GM19351 (cell line): ENCODE results near the gene SHOX.

Experiments
- ATAC-seq: cut with Tn5 transposase; IDR thresholded peaks from one replicate; pipeline ENCODE4 v1.9.1; 2021; ENCODE audit warnings: mild to moderate bottlenecking, moderate library complexity; ENCODE audit not compliant: unreplicated experiment

The SHOX gene

GRCh38 chrX:663841-664240 is 33.2 kb downstream of the SHOX start:
- ATAC-seq, result no peak

- ATAC-seq, result no peak
These were observed 36.5 kb downstream of the SHOX start for GRCh38 chrX:666762-667720.

DNA sequence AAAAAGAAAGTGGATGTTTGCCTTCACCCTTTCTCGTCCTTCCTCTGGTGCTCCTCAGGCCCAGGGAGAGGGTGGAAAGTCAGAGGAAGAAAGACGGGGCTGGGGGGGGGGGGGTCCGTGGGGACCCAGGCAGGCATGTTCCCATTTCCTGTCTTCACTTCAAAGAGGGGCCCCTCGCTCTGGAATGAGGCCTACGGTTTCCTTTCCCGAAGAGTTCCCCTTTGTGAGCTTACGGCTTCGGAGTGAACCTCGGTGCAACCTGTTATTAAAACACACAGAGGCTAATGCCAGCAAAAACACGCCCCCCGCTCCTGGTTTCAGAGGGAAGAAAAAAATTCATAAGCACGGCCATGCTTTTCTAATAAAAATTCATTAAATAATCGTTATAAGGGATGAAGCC is 40.1 kb downstream of the SHOX start:
- no peak for ATAC-seq

GRCh38 chrX:672931-673330 is 42.3 kb downstream of the SHOX start:
- no peak for ATAC-seq

DNA sequence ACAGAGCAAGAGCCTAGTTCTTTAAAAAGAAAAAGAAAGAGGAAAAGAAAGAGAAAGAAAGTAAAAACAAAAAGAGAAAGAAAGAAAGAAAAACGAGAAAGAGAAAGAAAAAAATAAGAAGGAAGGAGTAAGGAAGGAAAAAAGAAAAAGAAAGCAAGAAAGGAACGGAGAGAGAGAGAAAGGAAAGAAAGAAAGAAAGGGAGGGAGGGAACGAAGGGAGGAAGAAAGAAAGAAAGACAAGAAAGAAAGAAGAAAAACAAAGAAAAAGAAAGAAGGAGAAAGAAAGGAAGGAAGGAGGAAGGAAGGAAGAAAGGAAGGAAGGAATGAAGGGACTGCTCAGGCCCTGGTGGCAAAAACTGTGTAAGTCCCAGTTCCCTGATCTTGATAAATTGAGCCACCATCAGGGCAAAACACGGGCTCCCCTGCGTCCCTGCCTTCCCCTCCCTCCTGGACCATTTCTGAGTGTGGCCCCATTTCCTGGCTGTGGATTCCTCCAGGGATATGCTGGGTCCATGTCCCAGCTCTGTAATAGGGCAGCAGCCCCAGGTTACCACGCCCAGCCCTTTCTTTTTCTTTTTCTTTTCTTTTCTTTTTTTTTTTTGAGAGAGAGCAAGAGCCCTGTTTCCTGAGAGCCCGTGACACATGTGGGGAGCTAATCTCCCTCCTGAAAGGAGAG is 44.8 kb downstream of the SHOX start:
- no peak for ATAC-seq

DNA sequence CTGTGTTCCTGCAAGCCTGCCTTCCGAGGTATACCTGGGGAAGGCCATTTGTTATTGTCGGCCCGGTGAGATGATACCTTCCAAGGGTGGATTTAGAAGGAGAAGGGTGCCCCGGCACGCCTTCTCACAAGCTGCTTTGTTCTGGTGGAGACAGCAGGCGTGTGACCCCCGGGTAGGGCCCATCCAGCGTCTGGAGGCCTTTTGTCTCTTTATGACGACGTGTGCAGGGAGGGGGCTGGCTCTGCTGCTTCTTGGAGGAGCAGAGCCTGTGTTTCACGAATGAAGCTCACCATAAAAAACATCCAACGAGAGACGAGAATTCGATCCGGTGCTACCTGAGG is 45.3 kb downstream of the SHOX start:
- no peak for ATAC-seq

DNA sequence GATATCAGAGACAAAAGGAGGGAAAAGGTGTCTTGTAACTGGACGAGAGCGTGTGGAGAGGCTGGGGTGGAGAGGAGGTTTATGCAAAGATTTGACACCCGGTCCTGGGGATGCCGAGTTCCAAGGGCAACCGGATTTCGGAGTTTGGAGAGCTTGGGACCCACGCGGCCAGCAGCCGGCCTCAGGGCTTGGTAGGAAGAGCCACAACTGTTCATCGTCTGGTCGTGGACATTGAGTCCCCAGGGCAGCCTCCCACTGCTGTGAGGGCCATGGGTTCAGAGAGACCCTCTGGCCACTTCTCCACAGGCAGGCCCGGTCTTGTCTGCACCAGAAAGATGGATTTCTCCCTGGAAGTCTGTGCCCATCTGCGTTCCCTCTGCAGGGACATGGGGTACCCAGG is 46.8 kb downstream of the SHOX start:
- ATAC-seq, result no peak

- ATAC-seq, result no peak
These were observed 48.8 kb downstream of the SHOX start for GRCh38 chrX:679291-679979.

DNA sequence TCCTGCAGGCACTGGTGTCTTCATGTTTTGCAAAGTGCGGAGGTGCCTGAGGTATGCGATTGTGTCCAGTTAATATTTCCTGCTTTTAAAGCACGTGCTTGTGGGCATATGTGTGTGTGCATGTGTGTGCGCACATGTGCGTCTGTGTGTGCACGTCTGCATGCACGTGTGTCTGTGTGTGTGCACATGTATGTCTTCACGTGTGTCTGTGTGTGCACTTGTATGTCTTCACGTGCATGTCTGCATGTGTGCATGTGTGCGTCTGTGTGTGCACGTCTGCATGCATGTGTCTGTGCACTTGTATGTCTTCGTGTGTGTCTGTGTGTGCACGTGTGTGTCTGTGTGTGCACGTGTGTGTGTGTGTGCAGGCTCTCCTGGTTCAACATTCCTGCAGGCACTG is 49.5 kb downstream of the SHOX start:
- ATAC-seq, result no peak

- no peak for ATAC-seq
These were observed 51.4 kb downstream of the SHOX start for GRCh38 chrX:681989-682388.

DNA sequence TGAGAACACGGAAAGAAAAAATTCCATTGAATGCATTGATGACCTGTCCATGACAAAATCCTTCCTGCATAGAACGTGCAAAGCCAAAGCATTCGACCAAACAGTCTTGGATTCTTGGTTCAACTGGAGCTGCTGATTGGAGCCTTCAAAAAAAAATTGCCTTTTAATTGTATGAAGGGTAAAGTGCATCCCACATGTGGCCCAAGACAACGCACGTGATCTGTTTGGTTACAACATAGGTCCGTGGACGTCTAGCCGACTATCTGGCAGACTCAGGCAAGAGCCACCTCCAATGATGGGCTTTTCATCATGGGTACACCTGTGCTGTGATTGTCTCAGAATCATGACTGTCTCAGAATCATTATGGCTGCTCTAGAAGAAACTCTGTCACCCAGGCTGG is 52.3 kb downstream of the SHOX start:
- ATAC-seq, result no peak

GRCh38 chrX:683576-683975 is 53.0 kb downstream of the SHOX start:
- no peak for ATAC-seq

- ATAC-seq, result no peak
These were observed 54.8 kb downstream of the SHOX start for GRCh38 chrX:685120-686032.

- no peak for ATAC-seq
These were observed 59.4 kb downstream of the SHOX start for GRCh38 chrX:689983-690382.

- no peak for ATAC-seq
These were observed 64.2 kb downstream of the SHOX start for GRCh38 chrX:694800-695199.

DNA sequence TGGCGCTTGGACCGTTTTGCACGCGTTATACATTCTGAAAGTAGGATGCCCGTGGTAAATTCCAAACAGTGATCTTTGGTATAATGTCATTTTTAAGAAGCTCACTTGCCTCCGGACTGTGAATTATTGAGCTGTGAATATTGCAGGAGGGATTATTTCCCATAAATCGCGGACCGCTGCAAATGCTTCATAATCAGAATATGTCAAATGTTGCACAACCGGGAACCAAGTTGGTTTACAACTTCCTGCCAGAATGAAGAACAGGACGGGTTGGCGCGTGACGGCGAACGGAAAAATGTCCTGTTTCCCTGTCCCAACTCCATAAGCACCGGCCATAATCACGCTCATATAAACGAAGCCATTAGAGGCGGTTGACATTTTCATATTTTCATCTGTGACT is 67.6 kb downstream of the SHOX start:
- ATAC-seq, result no peak

GRCh38 chrX:700936-701335 is 70.3 kb downstream of the SHOX start:
- ATAC-seq, result no peak

- no peak for ATAC-seq
These were observed 71.1 kb downstream of the SHOX start for GRCh38 chrX:701673-702072.

DNA sequence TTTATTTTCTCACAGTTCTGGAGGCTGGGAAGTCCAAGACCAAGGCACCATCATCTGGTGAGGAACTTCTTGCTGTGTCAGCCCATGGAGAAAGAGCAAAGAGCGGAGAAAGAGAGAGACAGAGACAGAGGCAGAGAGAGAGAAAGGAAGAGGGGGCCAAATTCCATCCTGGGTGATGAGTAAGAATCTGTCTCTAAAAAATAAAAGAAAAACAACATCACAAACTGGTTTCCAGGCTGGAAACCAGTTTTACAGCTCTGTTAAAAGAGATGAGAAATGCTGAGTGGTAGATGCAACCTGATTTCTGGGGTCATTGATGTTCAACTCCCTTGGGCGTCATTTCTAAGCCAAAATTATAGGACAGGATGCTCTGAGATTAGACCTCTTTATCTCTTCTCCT is 72.9 kb downstream of the SHOX start:
- ATAC-seq, result no peak

GRCh38 chrX:703866-704265 is 73.3 kb downstream of the SHOX start:
- no peak for ATAC-seq
